K562 (cell line): ENCODE results near the gene TMEM144. TPM values are rescaled to one million over a fixed set of nuclear protein-coding genes. Genes with fewer than 3 reads are reported as not detected.
A peak's percentile ranks its signal among the peaks of the same experiment; 100 is the strongest.

Source experiments
- ARID2 ChIP-seq: fragments of 450-650 bp; IDR thresholded peaks from 2 replicates; pipeline ENCODE4 v1.6.1; 2017; ENCODE audit warnings: antibody characterized with exemption, mild to moderate bottlenecking
- E2F6 ChIP-seq, 2 experiments: IDR thresholded peaks; 2 replicates each; pipeline ENCODE4 v1.6.1; 2011; ENCODE audit warnings: borderline replicate concordance in 1 of 2, control low read depth in 1 of 2, low read depth in 1 of 2, low read length in 1 of 2, mild to moderate bottlenecking in 1 of 2, mixed read lengths in 1 of 2, moderate library complexity in 1 of 2; ENCODE audit not compliant: insufficient read depth in 1 of 2, insufficient read length in 1 of 2, poor library complexity in 1 of 2, severe bottlenecking in 1 of 2; ENCODE audit errors: extremely low read depth in 1 of 2
- EHMT2 ChIP-seq: fragments of 450-650 bp; IDR thresholded peaks from 2 replicates; pipeline ENCODE4 v1.6.1; 2018; ENCODE audit warnings: antibody characterized with exemption
- EP400 ChIP-seq: fragments of 450-650 bp; IDR thresholded peaks from 2 replicates; pipeline ENCODE4 v1.6.1; 2017; ENCODE audit warnings: antibody characterized with exemption, mild to moderate bottlenecking, moderate library complexity
- ESRRA ChIP-seq: fragments of 450-650 bp; IDR thresholded peaks from 2 replicates; pipeline ENCODE4 v1.6.1; 2014; ENCODE audit warnings: low read depth, mild to moderate bottlenecking, moderate library complexity, borderline replicate concordance
- ETV6 ChIP-seq, 3 experiments: fragments of 150-350 bp in 1 of 3; sonication (generic) in 1 of 3; formaldehyde crosslinking in 1 of 3; IDR thresholded peaks; 2 replicates each; pipeline versions ENCODE4 v1.6.1 to v1.8.0; 2014 to 2022; ENCODE audit warnings: borderline replicate concordance in 2 of 3, low read depth in 2 of 3, antibody characterized with exemption in 1 of 3, low read length in 1 of 3, mild to moderate bottlenecking in 1 of 3, missing genetic modification reagents in 1 of 3
- FOXJ2 ChIP-seq: fragments of 200-800 bp; sonication (Bioruptor generic); IDR thresholded peaks from 2 replicates; pipeline ENCODE4 v1.6.1; 2016; ENCODE audit warnings: missing genetic modification characterization, missing compliant biosample characterization
- HMGN3 ChIP-seq: IDR thresholded peaks from 2 replicates; pipeline ENCODE4 v1.6.1; 2011; ENCODE audit warnings: borderline replicate concordance, low read depth, mild to moderate bottlenecking, mixed read lengths, low read length; ENCODE audit not compliant: insufficient read length; ENCODE audit errors: extremely low read depth
- MEF2A ChIP-seq: IDR thresholded peaks from 2 replicates; pipeline ENCODE4 v1.6.1; 2011; ENCODE audit warnings: low read depth, mild to moderate bottlenecking, low read length, moderate library complexity; ENCODE audit not compliant: control insufficient read depth
- MYC ChIP-seq, 2 experiments: fragments of 250-450 bp in 1 of 2; sonication (Bioruptor Pico) in 1 of 2; IDR thresholded peaks; 2 replicates each; pipeline versions ENCODE4 v1.5.1 to v1.6.1; 2012 to 2021; ENCODE audit warnings: low read depth in 2 of 2, borderline replicate concordance in 1 of 2, improper control_type of control experiment in 1 of 2, low read length in 1 of 2, mild to moderate bottlenecking in 1 of 2, moderate library complexity in 1 of 2
- NCOA4 ChIP-seq: fragments of 450-650 bp; IDR thresholded peaks from 2 replicates; pipeline ENCODE4 v1.6.1; 2018; ENCODE audit warnings: mild to moderate bottlenecking; ENCODE audit not compliant: partially characterized antibody
- PCBP1 ChIP-seq: fragments of 200-400 bp; formaldehyde crosslinking; IDR thresholded peaks from 2 replicates; pipeline ENCODE4 v1.6.1; 2018; ENCODE audit warnings: mild to moderate bottlenecking, low read depth, low read length; ENCODE audit not compliant: poor library complexity, severe bottlenecking
- PHB2 ChIP-seq: fragments of 450-650 bp; IDR thresholded peaks from 2 replicates; pipeline ENCODE4 v1.6.1; 2017; ENCODE audit warnings: low read depth
- PTTG1 ChIP-seq: fragments of 450-650 bp; IDR thresholded peaks from 2 replicates; pipeline ENCODE4 v1.6.1; 2016; ENCODE audit warnings: low read depth, mild to moderate bottlenecking, missing genetic modification characterization, missing compliant biosample characterization
- RFX7 ChIP-seq: fragments of 250-450 bp; sonication (Bioruptor Pico); IDR thresholded peaks from 2 replicates; pipeline ENCODE4 v1.5.1; 2021; ENCODE audit warnings: mild to moderate bottlenecking
- SAP30 ChIP-seq: fragments of 200-600 bp; sonication (generic); IDR thresholded peaks from 2 replicates; pipeline ENCODE4 v1.6.1; 2012; ENCODE audit warnings: borderline replicate concordance, low read depth, mild to moderate bottlenecking, moderate library complexity, low read length, control low read depth, inconsistent platforms; ENCODE audit not compliant: insufficient read depth, poor library complexity, severe bottlenecking
- SRF ChIP-seq, 2 experiments: fragments of 250-450, 450-650 bp in 1 of 2; sonication (Bioruptor Pico) in 1 of 2; sonication (generic) in 1 of 2; formaldehyde crosslinking; IDR thresholded peaks; 2 replicates each; pipeline versions ENCODE4 v1.5.0 to v1.5.1; 2020 to 2022; ENCODE audit warnings: mild to moderate bottlenecking in 1 of 2, missing genetic modification reagents in 1 of 2
- TEAD2 ChIP-seq: fragments of 450-650 bp; IDR thresholded peaks from 2 replicates; pipeline ENCODE4 v1.6.1; 2016; ENCODE audit warnings: missing genetic modification characterization, control low read depth, missing compliant biosample characterization
- TOE1 ChIP-seq, 2 experiments: fragments of 450-650 bp in 1 of 2; sonication (generic) in 1 of 2; formaldehyde crosslinking in 1 of 2; IDR thresholded peaks; 2 replicates each; pipeline versions ENCODE4 v1.7.1 to v1.8.0; 2016 to 2022; ENCODE audit warnings: borderline replicate concordance in 2 of 2, mild to moderate bottlenecking in 2 of 2, antibody characterized with exemption in 1 of 2, inconsistent platforms in 1 of 2, low read depth in 1 of 2, missing genetic modification reagents in 1 of 2, moderate library complexity in 1 of 2
- U2AF1 ChIP-seq: fragments of 200-400 bp; formaldehyde crosslinking; optimal IDR thresholded peaks from 2 replicates; pipeline ENCODE3; 2017; ENCODE audit warnings: mild to moderate bottlenecking, low read depth, low read length, moderate library complexity
- ZNF12 ChIP-seq: sonication (generic); formaldehyde crosslinking; IDR thresholded peaks from 2 replicates; pipeline ENCODE4 v1.4.0; 2020; ENCODE audit warnings: mild to moderate bottlenecking, missing genetic modification reagents
- ZNF512 ChIP-seq: IDR thresholded peaks from 2 replicates; pipeline ENCODE4 v1.6.1; 2016; ENCODE audit warnings: missing genetic modification characterization, missing compliant biosample characterization
- polyA plus RNA-seq, 8 experiments: library from polyadenylated mRNA; depleted of rRNA in 4 of 8; stranded (reverse) in 5 of 8; unstranded in 3 of 8; fragments of >200 nt; fragmentation: Nextera tagmentation in 2 of 8; fragmentation: Illumina TruSeq in 1 of 8; extraction: Ambion mirVana in 2 of 8; extraction: Trizol in 1 of 8; gene quantifications; 2 replicates each; pipeline versions ENCODE4 v1.2.1 to v1.2.3, GENCODE V29; 2011 to 2014; ENCODE audit warnings: inconsistent platforms in 1 of 8, missing spikeins in 1 of 8
- total RNA-seq, 7 experiments: library from RNA; depleted of rRNA in 6 of 7; stranded (reverse); fragments of >200 nt in 6 of 7; fragmentation: Illumina TruSeq in 2 of 7; extraction: Trizol in 2 of 7; gene quantifications; 2 replicates each; pipeline versions ENCODE4 v1.2.1 to v1.2.3, GENCODE V29; 2011 to 2021; ENCODE audit warnings: low replicate concordance in 1 of 7

The TMEM144 gene
- total and polyA plus RNA-seq, 9 of the 15 experiments (the other 6 are each of a cell fraction or from before 2014, with no cell fraction given), result 4.0 to 12.0 (median 6.1) TPM

- TF ChIP-seq E2F6 (IDR thresholded peaks at IDR 0.05; ENCODE audit: borderline replicate concordance in 1 of 2, extremely low read depth in 1 of 2, insufficient read depth in 1 of 2, insufficient read length in 1 of 2, low read depth in 1 of 2, low read length in 1 of 2, poor library complexity in 1 of 2, severe bottlenecking in 1 of 2) (peak; percentile 20 to 37), ZNF12 (no peak), ESRRA (peak; percentile 39; the same call in 1 of the 2 replicates), RFX7 (CRISPR knock-in tag) (no peak), NCOA4 (no peak), FOXJ2 (no peak), SRF (CRISPR knock-in tag; IDR thresholded peaks at IDR 0.05) (no peak; a peak in 2 of 4 replicates), ZNF512 (tag) (no peak), MEF2A (no peak), SAP30 (peak; percentile 29), EP400 (peak; percentile 53; the same call in 1 of the 2 replicates), MYC (IDR thresholded peaks at IDR 0.05; ENCODE audit: low read depth, low read length) (peak; percentile 46; the same call in 1 of the 2 replicates), MYC (CRISPR knock-in tag; IDR thresholded peaks at IDR 0.05; ENCODE audit: borderline replicate concordance, low read depth) (no peak), PHB2 (no peak), TEAD2 (tag) (no peak), ARID2 (no peak), PCBP1 (no peak), PTTG1 (tag) (no peak), TOE1 (IDR thresholded peaks at IDR 0.05; ENCODE audit: borderline replicate concordance) (peak; percentile 78), TOE1 (CRISPR knock-in tag; IDR thresholded peaks at IDR 0.05; ENCODE audit: borderline replicate concordance, low read depth) (no peak), EHMT2 (no peak), HMGN3 (peak; percentile 49), U2AF1 (no peak), ETV6 (IDR thresholded peaks at IDR 0.05; ENCODE audit: borderline replicate concordance in 1 of 2, low read depth in 2 of 2, low read length in 1 of 2) (no peak), ETV6 (CRISPR knock-in tag; IDR thresholded peaks at IDR 0.05; ENCODE audit: borderline replicate concordance) (no peak)
Observed at GRCh38 chr4:158209825-158210807, at the start of gene TMEM144 (continued).
